MCF 10A (cell line): ENCODE data around the gene XPNPEP2. TPM values are rescaled to one million over a fixed set of nuclear protein-coding genes. Genes with fewer than 3 reads are reported as not detected.

Experiments
- BruUV-seq: library from RNA; stranded (reverse); fragments of 400-500 nt; replicated peaks from 2 replicates; lab custom pipeline; 2021; lab: Mats Ljungman, UMichigan
- CTCF ChIA-PET: fragments of 300-600 bp; sonication (Branson Sonifier 250); formaldehyde crosslinking; extraction: SDS; loops from one replicate; lab custom pipeline; 2021; ENCODE audit warnings: antibody characterized with exemption, inconsistent platforms; lab: Yijun Ruan, JAX
- POLR2A ChIA-PET: fragments of 300-600, 350-650 bp; sonication (Branson Sonifier 250); formaldehyde crosslinking; extraction: SDS; loops from one replicate; lab custom pipeline; 2020; ENCODE audit warnings: antibody characterized with exemption, inconsistent platforms; lab: Yijun Ruan, JAX
- DNase-seq: peaks from one replicate; pipeline ENCODE4 v3.0.0-alpha.2; 2018; ENCODE audit not compliant: unreplicated experiment
- H3K27ac Mint-ChIP-seq: one replicate; pipeline ENCODE4 v1.8.0; 2022; ENCODE audit warnings: mild to moderate bottlenecking, low read depth, mixed read lengths; ENCODE audit not compliant: unreplicated experiment
- H3K27me3 Mint-ChIP-seq: one replicate; pipeline ENCODE4 v1.8.0; 2022; ENCODE audit warnings: mixed read lengths; ENCODE audit not compliant: insufficient read depth, unreplicated experiment
- H3K36me3 Mint-ChIP-seq: one replicate; pipeline ENCODE4 v1.8.0; 2022; ENCODE audit warnings: mild to moderate bottlenecking, moderate library complexity, mixed read lengths; ENCODE audit not compliant: insufficient read depth, unreplicated experiment
- H3K4me1 Mint-ChIP-seq: one replicate; pipeline ENCODE4 v1.8.0; 2022; ENCODE audit warnings: mixed read lengths; ENCODE audit not compliant: insufficient read depth, unreplicated experiment
- H3K4me3 Mint-ChIP-seq: one replicate; pipeline ENCODE4 v1.8.0; 2022; ENCODE audit warnings: mild to moderate bottlenecking, moderate library complexity, mixed read lengths; ENCODE audit not compliant: unreplicated experiment
- H3K9me3 Mint-ChIP-seq: one replicate; pipeline ENCODE4 v1.8.0; 2022; ENCODE audit warnings: mixed read lengths; ENCODE audit not compliant: unreplicated experiment
- intact Hi-C: fragments of 100-400 bp; cut with micrococcal nuclease; formaldehyde crosslinking; loops from 2 replicates; pipeline ENCODE4 v1.14.1; 2022
- total RNA-seq: library from RNA; stranded (reverse); gene quantifications from 2 replicates; pipeline ENCODE4 v1.2.3, GENCODE V29; 2022
- TF ChIP-seq, protein P1 (sequence below): fragments of 200-600 bp; IDR thresholded peaks from one replicate; pipeline ENCODE4 v1.8.0; 2022; ENCODE audit warnings: antibody characterized with exemption, mild to moderate bottlenecking; ENCODE audit not compliant: unreplicated experiment

Gene XPNPEP2
- total RNA-seq, 1 experiment from 2014 or later, result not detected

DNA sequence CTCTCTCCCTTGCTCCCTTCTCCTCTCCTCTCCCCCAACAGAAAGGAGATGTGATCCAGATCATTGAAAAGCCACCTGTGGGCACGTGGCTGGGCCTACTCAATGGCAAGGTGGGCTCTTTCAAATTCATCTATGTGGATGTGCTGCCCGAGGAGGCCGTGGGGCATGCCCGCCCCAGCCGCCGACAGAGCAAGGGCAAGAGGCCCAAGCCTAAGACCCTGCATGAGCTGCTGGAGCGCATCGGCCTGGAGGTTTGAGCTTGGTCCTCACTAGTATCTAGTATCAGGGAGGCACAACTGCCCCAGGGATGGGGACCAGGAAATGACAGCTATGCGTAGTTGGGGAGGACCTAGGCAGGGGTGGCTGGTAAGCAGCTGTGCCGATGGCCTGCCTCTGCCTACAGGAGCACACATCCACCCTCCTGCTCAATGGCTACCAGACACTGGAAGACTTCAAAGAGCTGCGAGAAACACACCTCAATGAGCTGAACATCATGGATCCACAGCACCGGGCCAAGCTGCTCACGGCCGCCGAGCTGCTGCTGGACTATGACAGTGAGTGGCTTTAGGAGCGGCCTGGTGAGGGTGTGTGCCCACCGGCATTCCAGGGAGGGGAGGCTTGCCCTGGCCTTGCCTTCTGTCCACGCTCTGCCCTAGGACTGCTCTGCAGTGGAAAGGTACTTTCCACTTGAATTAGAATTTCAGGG is 54.0 kb downstream of the XPNPEP2 start:
- TF ChIP-seq, protein P1, sequence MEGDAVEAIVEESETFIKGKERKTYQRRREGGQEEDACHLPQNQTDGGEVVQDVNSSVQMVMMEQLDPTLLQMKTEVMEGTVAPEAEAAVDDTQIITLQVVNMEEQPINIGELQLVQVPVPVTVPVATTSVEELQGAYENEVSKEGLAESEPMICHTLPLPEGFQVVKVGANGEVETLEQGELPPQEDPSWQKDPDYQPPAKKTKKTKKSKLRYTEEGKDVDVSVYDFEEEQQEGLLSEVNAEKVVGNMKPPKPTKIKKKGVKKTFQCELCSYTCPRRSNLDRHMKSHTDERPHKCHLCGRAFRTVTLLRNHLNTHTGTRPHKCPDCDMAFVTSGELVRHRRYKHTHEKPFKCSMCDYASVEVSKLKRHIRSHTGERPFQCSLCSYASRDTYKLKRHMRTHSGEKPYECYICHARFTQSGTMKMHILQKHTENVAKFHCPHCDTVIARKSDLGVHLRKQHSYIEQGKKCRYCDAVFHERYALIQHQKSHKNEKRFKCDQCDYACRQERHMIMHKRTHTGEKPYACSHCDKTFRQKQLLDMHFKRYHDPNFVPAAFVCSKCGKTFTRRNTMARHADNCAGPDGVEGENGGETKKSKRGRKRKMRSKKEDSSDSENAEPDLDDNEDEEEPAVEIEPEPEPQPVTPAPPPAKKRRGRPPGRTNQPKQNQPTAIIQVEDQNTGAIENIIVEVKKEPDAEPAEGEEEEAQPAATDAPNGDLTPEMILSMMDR, result no peak
- Mint-ChIP-seq H3K27ac (no peak overlapping the region), H3K36me3 (peaks cover 6% of the 10 kb centered on the region), H3K9me3 (no peaks in the 10 kb centered on the region), H3K27me3 (no peaks in the 10 kb centered on the region), H3K4me1 (no peaks in the 10 kb centered on the region), H3K4me3 (no peak overlapping the region)
- intact Hi-C loops, result no loop called here
- ChIA-PET POLR2A (no interaction called here), CTCF (interaction anchor here (0.6 kb wide), 1 partner anchor 24 kb away, joined by 3 read pairs; no protein-coding TSS in a partner anchor)
- no TSS peak for BruUV-seq
- no peak for DNase-seq

DNA sequence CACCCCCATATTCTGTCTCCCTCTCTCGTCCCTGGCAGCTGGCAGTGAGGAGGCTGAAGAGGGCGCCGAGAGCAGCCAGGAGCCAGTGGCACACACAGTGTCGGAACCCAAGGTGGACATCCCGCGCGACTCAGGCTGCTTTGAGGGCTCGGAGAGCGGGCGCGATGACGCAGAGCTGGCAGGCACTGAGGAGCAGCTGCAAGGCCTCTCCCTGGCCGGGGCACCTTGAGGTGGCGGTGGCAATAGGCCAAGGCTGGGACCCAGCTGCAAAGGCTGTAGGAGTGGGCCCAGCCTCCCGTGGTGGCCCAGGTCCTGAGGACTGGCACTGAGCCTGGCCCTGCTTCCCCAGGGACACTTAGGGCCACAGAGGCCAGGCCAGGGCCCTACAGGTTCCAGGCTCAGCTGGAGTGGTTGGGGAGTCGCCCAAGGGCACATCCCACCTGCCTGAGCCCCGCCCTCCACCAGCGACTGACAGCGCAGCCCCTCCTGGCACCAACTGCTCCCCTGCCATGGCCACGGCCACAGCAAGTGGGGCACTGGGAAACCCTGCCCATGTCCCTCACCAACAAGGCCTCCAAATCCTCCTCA is 54.9 kb downstream of the XPNPEP2 start:
- Mint-ChIP-seq H3K27ac (no peak overlapping the region), H3K4me1 (no peaks in the 10 kb centered on the region), H3K27me3 (no peaks in the 10 kb centered on the region), H3K4me3 (no peak overlapping the region), H3K36me3 (peaks cover 6% of the 10 kb centered on the region), H3K9me3 (no peaks in the 10 kb centered on the region)
- no TSS peak for BruUV-seq
- CTCF ChIA-PET, result no interaction called here
- TF ChIP-seq, protein P1, result no peak
- POLR2A ChIA-PET, result interaction anchor here (0.6 kb wide), 1 partner anchor 193 kb away, joined by 3 read pairs; no protein-coding TSS in a partner anchor
- intact Hi-C loops, result no loop called here
- no peak for DNase-seq

DNA sequence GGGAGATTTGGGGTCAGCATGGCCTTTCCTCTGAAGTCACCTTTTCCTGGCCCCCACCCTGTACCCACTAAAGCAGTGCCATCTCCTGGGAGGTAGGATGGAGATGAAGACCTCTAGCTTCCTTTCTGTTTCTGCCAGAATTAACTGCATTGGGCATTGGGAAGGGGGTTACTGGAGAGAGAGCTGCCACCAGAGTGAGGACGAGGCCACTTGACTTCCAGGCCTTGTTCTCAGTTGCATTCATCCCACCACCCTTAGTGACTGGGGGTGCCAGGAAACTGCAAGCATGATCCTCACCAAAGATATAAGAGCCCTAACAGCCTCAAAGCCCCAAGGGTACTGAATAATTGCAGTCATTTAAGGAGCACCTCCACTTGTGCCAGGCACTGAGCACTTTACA is 56.8 kb downstream of the XPNPEP2 start:
- Mint-ChIP-seq H3K4me3 (no peak overlapping the region), H3K9me3 (no peaks in the 10 kb centered on the region), H3K4me1 (no peaks in the 10 kb centered on the region), H3K36me3 (peaks cover 6% of the 10 kb centered on the region), H3K27ac (no peak overlapping the region), H3K27me3 (no peaks in the 10 kb centered on the region)
- intact Hi-C loops, result no loop called here
- BruUV-seq, result no TSS peak
- TF ChIP-seq, protein P1, result no peak
- ChIA-PET CTCF (interaction anchor here (1.1 kb wide), 1 partner anchor 155 kb away, joined by 3 read pairs; no protein-coding TSS in a partner anchor), POLR2A (no interaction called here)
- DNase-seq, result no peak

DNA sequence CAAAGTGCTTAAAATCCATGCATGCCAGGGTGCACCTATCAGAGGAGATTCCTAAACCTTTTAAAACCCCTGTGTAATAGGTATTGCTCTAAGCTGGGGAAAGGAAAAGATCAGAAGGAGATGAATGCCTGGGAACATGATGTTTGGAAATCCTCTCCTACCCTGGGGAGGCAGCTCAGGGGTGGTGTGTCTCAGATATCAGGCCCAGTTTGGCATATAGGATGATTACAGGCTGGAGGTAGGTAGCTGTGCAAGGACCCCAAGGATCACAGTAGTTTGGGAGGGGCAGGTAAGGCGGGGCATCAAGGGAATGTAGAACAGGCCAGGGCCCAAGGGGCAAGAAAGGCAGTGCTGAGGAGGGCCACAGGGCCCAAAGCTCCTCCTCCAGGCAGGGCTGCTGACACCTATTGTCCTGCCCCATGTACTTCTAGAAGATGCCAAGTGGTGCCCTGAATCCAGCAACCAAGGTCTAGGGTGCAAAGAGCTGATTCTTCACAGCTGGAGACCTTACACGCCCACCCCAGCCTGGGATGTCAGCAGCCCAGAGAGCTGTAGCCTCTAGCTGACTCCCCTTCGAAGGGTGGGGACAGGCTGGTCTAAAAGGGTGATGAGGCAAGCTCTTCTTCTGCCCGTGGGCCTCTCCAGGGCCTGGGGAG is 58.6 kb downstream of the XPNPEP2 start:
- no peak overlapping the region for H3K4me3 Mint-ChIP-seq

More for the DNA sequence above, 58.6 kb downstream of the XPNPEP2 start:
- DNase-seq, result no peak
- no peaks in the 10 kb centered on the region for H3K9me3 Mint-ChIP-seq
- no peaks in the 10 kb centered on the region for H3K27me3 Mint-ChIP-seq
- CTCF ChIA-PET, result interaction anchor here (0.7 to 0.9 kb wide), 2 partner anchors 71 to 500 kb away, joined by 3 read pairs; no protein-coding TSS in a partner anchor
- intact Hi-C loops, result no loop called here
- H3K27ac Mint-ChIP-seq, result no peak overlapping the region
- H3K36me3 Mint-ChIP-seq, result peaks cover 16% of the 10 kb centered on the region
- H3K4me1 Mint-ChIP-seq, result no peaks in the 10 kb centered on the region
- no TSS peak for BruUV-seq
- POLR2A ChIA-PET, result interaction anchor here (0.6 kb wide), 1 partner anchor 1083 kb away, joined by 3 read pairs; no protein-coding TSS in a partner anchor
- TF ChIP-seq, protein P1, result no peak
